Measurements from ENCODE around the gene ATF5.

- TF ChIP-seq EZH2 (IDR thresholded peaks at IDR 0.05; ENCODE audit: low read length, missing control alignments): no peak
- TF ChIP-seq CTCF (conservative IDR thresholded peaks at IDR 0.05 in 1 of 2, IDR thresholded peaks at IDR 0.05 in 1 of 2; ENCODE audit: low read depth in 1 of 2, low read length in 2 of 2): no peak
Measured at GRCh38 chr19:49881672-49882394, 47.2 kb upstream of the ATF5 start.

All from fibroblast of lung (primary cell).